Astrocyte (in vitro differentiated cells and primary cell): ENCODE results near the gene ZNF326. TPM values are rescaled to one million over a fixed set of nuclear protein-coding genes. Genes with fewer than 3 reads are reported as not detected.
A peak's percentile ranks its signal among the peaks of the same experiment; 100 is the strongest.

Source experiments
- DNase-seq: peaks from one replicate; pipeline ENCODE4 v3.0.0-alpha.2; 2010; ENCODE audit warnings: low read depth
- FAIRE-seq: peaks from 2 replicates; lab custom pipeline; 2011; peaks lifted over from hg19 to GRCh38; lab: Jason Lieb, UNC
- H2AFZ ChIP-seq: 2 replicates; pipeline ENCODE4 v1.6.0; 2012; ENCODE audit warnings: low read depth, low read length, inconsistent platforms
- H3K27ac ChIP-seq: 2 replicates; pipeline ENCODE4 v1.5.1; 2011; ENCODE audit warnings: low read depth, low read length, inconsistent platforms
- H3K27me3 ChIP-seq: 2 replicates; pipeline ENCODE4 v1.6.0; 2011; ENCODE audit warnings: low read length, inconsistent platforms; ENCODE audit not compliant: insufficient read depth
- H3K36me3 ChIP-seq: 2 replicates; pipeline ENCODE4 v1.5.1; 2011; ENCODE audit warnings: low read length, inconsistent platforms; ENCODE audit not compliant: insufficient read depth
- H3K4me1 ChIP-seq: 2 replicates; pipeline ENCODE4 v1.5.1; 2011; ENCODE audit warnings: low read length, inconsistent platforms; ENCODE audit not compliant: insufficient read depth
- H3K4me2 ChIP-seq: 2 replicates; pipeline ENCODE4 v1.6.0; 2012; ENCODE audit warnings: low read length, inconsistent platforms
- H3K4me3 ChIP-seq: 2 replicates; pipeline ENCODE4 v1.5.1; 2011; ENCODE audit warnings: low read depth, mild to moderate bottlenecking, low read length, inconsistent platforms; ENCODE audit not compliant: insufficient read depth
- H3K79me2 ChIP-seq: 2 replicates; pipeline ENCODE4 v1.6.0; 2012; ENCODE audit warnings: mild to moderate bottlenecking, low read length, inconsistent platforms; ENCODE audit not compliant: insufficient read depth
- H3K9ac ChIP-seq: 2 replicates; pipeline ENCODE4 v1.6.0; 2012; ENCODE audit warnings: mild to moderate bottlenecking, low read length, inconsistent platforms
- H3K9me3 ChIP-seq: 2 replicates; pipeline ENCODE4 v1.5.1; 2012; ENCODE audit warnings: low read depth, mild to moderate bottlenecking, low read length, inconsistent platforms; ENCODE audit not compliant: insufficient read depth
- H4K20me1 ChIP-seq: 2 replicates; pipeline ENCODE4 v1.6.0; 2012; ENCODE audit warnings: low read length, inconsistent platforms; ENCODE audit not compliant: insufficient read depth
- H3K27ac Mint-ChIP-seq: one replicate; pipeline ENCODE4 v1.8.0; 2021; ENCODE audit warnings: mild to moderate bottlenecking, mixed read lengths; ENCODE audit not compliant: unreplicated experiment
- H3K27me3 Mint-ChIP-seq: one replicate; pipeline ENCODE4 v1.8.0; 2021; ENCODE audit warnings: low read depth, mixed read lengths; ENCODE audit not compliant: unreplicated experiment
- H3K36me3 Mint-ChIP-seq: one replicate; pipeline ENCODE4 v1.8.0; 2021; ENCODE audit warnings: low read depth, mixed read lengths; ENCODE audit not compliant: unreplicated experiment
- H3K4me1 Mint-ChIP-seq: one replicate; pipeline ENCODE4 v1.8.0; 2021; ENCODE audit warnings: low read depth, mixed read lengths; ENCODE audit not compliant: unreplicated experiment
- H3K4me3 Mint-ChIP-seq: one replicate; pipeline ENCODE4 v1.8.0; 2021; ENCODE audit warnings: mild to moderate bottlenecking, moderate library complexity, mixed read lengths; ENCODE audit not compliant: unreplicated experiment
- H3K9me3 Mint-ChIP-seq: one replicate; pipeline ENCODE4 v1.8.0; 2021; ENCODE audit warnings: mild to moderate bottlenecking, mixed read lengths; ENCODE audit not compliant: unreplicated experiment
- CTCF ChIP-seq: IDR thresholded peaks from 2 replicates; pipeline ENCODE4 v1.5.1; 2011; ENCODE audit warnings: low read depth, mild to moderate bottlenecking, inconsistent platforms, low read length, moderate library complexity; ENCODE audit not compliant: insufficient read depth
- EZH2 ChIP-seq: IDR thresholded peaks from 2 replicates; pipeline ENCODE4 v1.6.1; 2012; ENCODE audit warnings: mild to moderate bottlenecking, low read length, inconsistent platforms; ENCODE audit not compliant: insufficient read depth
- total RNA-seq: library from RNA; stranded (reverse); gene quantifications from 2 replicates; pipeline ENCODE4 v1.2.1, GENCODE V29; 2021

Gene ZNF326
- total RNA-seq, 1 donor from 2014 or later = 27.7 TPM

DNA sequence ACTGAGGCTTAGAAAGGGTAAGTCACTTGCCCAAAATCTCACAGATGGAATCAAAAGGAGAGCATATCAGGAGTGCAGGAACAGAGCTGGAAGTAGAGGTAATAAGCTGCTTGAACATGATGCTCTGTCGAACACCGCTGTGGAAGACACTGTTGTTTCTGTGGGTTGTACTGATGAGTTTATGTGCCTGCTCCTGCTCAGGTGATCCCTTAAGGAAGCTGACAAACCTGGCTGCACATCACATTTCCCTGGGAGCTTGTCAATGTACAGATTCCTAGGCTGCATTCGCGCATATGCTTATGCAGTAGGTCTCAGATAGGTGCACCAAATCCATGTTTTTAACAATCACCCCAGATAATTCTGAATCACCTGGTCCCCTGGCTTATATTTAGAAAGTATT, 79.7 kb downstream of the ZNF326 start:
- Histone ChIP-seq H3K9ac (no peak overlapping the region), H3K4me1 (no peaks in the 10 kb centered on the region), H3K27ac (no peak overlapping the region), H3K27me3 (no peaks in the 10 kb centered on the region), H4K20me1 (no peaks in the 10 kb centered on the region), H2AFZ (no peak overlapping the region), H3K9me3 (no peaks in the 10 kb centered on the region), H3K79me2 (no peaks in the 10 kb centered on the region), H3K36me3 (no peaks in the 10 kb centered on the region), H3K4me3 (no peak overlapping the region), H3K4me2 (no peak overlapping the region)
- Mint-ChIP-seq H3K36me3 (peaks cover 3% of the 10 kb centered on the region), H3K9me3 (peaks cover 4% of the 10 kb centered on the region), H3K4me1 (no peaks in the 10 kb centered on the region), H3K27ac (no peak overlapping the region), H3K4me3 (no peak overlapping the region), H3K27me3 (no peaks in the 10 kb centered on the region)
- FAIRE-seq (no peak), DNase-seq (no peak)
- TF ChIP-seq CTCF (no peak), EZH2 (no peak)

- H3K4me2 ChIP-seq = no peak overlapping the region
- H3K9ac ChIP-seq = no peak overlapping the region
- FAIRE-seq = no peak
- H3K36me3 Mint-ChIP-seq = peaks cover 3% of the 10 kb centered on the region
- H3K27me3 Mint-ChIP-seq = no peaks in the 10 kb centered on the region
- no peaks in the 10 kb centered on the region for H3K36me3 ChIP-seq
- H3K4me1 Mint-ChIP-seq = no peaks in the 10 kb centered on the region
- H3K9me3 Mint-ChIP-seq = peaks cover 4% of the 10 kb centered on the region
- peak; percentile 16 for DNase-seq
- H3K27ac ChIP-seq = no peak overlapping the region
- no peaks in the 10 kb centered on the region for H3K4me1 ChIP-seq
- H2AFZ ChIP-seq = no peak overlapping the region
- no peaks in the 10 kb centered on the region for H4K20me1 ChIP-seq
- no peak overlapping the region for H3K4me3 ChIP-seq
- TF ChIP-seq CTCF (no peak), EZH2 (no peak)
- H3K9me3 ChIP-seq = no peaks in the 10 kb centered on the region
- H3K27ac Mint-ChIP-seq = no peak overlapping the region
- H3K27me3 ChIP-seq = no peaks in the 10 kb centered on the region
- H3K4me3 Mint-ChIP-seq = no peak overlapping the region
- no peaks in the 10 kb centered on the region for H3K79me2 ChIP-seq
These were observed 80.1 kb downstream of the ZNF326 start for GRCh38 chr1:90074970-90075391.

GRCh38 chr1:90083995-90084394, 89.1 kb downstream of the ZNF326 start:
- H3K4me2 ChIP-seq = no peak overlapping the region
- H3K79me2 ChIP-seq = no peaks in the 10 kb centered on the region
- H3K27ac ChIP-seq = no peak overlapping the region
- H3K9me3 Mint-ChIP-seq = no peaks in the 10 kb centered on the region
- no peaks in the 10 kb centered on the region for H4K20me1 ChIP-seq
- DNase-seq (no peak), FAIRE-seq (no peak)
- no peak overlapping the region for H3K9ac ChIP-seq
- no peak for TF ChIP-seq EZH2
- no peak overlapping the region for H2AFZ ChIP-seq
- H3K4me3 Mint-ChIP-seq = no peak overlapping the region
- no peaks in the 10 kb centered on the region for H3K9me3 ChIP-seq
- H3K36me3 ChIP-seq = no peaks in the 10 kb centered on the region
- no peak overlapping the region for H3K4me3 ChIP-seq
- H3K4me1 Mint-ChIP-seq = no peaks in the 10 kb centered on the region
- H3K27me3 ChIP-seq = peaks cover 3% of the 10 kb centered on the region
- peaks cover 5% of the 10 kb centered on the region for H3K27me3 Mint-ChIP-seq
- no peaks in the 10 kb centered on the region for H3K36me3 Mint-ChIP-seq
- H3K4me1 ChIP-seq = no peaks in the 10 kb centered on the region
- H3K27ac Mint-ChIP-seq = no peak overlapping the region

Other genes with a start within 250 kb of the ZNF326 start
- gene LRRC8D, start 174.1 kb upstream of the ZNF326 start, total RNA-seq = 34.1 and 36.9 TPM in 2 replicates